Skeletal muscle tissue (tissue), 4 donors: ENCODE measurements around the gene GCGR. TPM values are rescaled to one million over a fixed set of nuclear protein-coding genes. Genes with fewer than 3 reads are reported as not detected.

ENCODE experiments used
- H3K27ac ChIP-seq: one replicate; pipeline ENCODE4 v1.7.0; 2013; ENCODE audit warnings: mild to moderate bottlenecking, low read depth, low read length, inconsistent platforms
- H3K27me3 ChIP-seq, 3 donors: one replicate each; pipeline ENCODE4 v1.7.0; 2013; ENCODE audit warnings: low read length in 3 of 3; ENCODE audit not compliant: control insufficient read depth in 3 of 3, insufficient read depth in 3 of 3
- H3K36me3 ChIP-seq, 3 donors: one replicate each; pipeline ENCODE4 v1.7.0; 2013; ENCODE audit warnings: low read length in 3 of 3; ENCODE audit not compliant: control insufficient read depth in 3 of 3, insufficient read depth in 3 of 3
- H3K4me1 ChIP-seq, 3 donors: one replicate each; pipeline ENCODE4 v1.7.0; 2013; ENCODE audit warnings: low read length in 3 of 3, mild to moderate bottlenecking in 3 of 3; ENCODE audit not compliant: control insufficient read depth in 3 of 3, insufficient read depth in 3 of 3
- H3K4me3 ChIP-seq, 3 donors: one replicate each; pipeline ENCODE4 v1.7.0; 2013; ENCODE audit warnings: low read length in 3 of 3
- H3K9ac ChIP-seq, 3 donors: one replicate each; pipeline ENCODE4 v1.7.0; 2013; ENCODE audit warnings: low read length in 3 of 3, mild to moderate bottlenecking in 3 of 3, moderate library complexity in 2 of 3, low read depth in 1 of 3
- H3K9me3 ChIP-seq, 3 donors: one replicate each; pipeline ENCODE4 v1.7.0; 2013; ENCODE audit warnings: low read length in 3 of 3; ENCODE audit not compliant: control insufficient read depth in 3 of 3
- total RNA-seq: library from RNA; depleted of rRNA; stranded (reverse); fragments of >200 nt; gene quantifications from one replicate; pipeline ENCODE4 v1.2.3, GENCODE V29; 2014
- donor health status: Osteomylitis.

The GCGR gene
- not detected for total RNA-seq

GRCh38 chr17:81803728-81804558 is at the start of gene GCGR:
GCGR (plus strand) TSS chr17:81804150; CDS start chr17:81809019, 4,869 bp downstream.
- Histone ChIP-seq H3K9ac (peak within 1 kb of the TSS in 1 of 3 donors; percentile 54), H3K4me1 (peaks cover 0 to 5% (median 5%) of the 10 kb centered on the region in 3 donors), H3K27ac (no peak within 1 kb of the TSS), H3K27me3 (peaks cover 63 to 75% (median 68%) of the 10 kb centered on the region in 3 donors), H3K36me3 (no peaks in the 10 kb centered on the region), H3K9me3 (no peaks in the 10 kb centered on the region), H3K4me3 (no peak within 1 kb of the TSS)

- H3K9ac ChIP-seq: no peak overlapping the region
- no peak overlapping the region for H3K4me3 ChIP-seq
- no peaks in the 10 kb centered on the region for H3K4me1 ChIP-seq
- peaks cover 24 to 27% (median 26%) of the 10 kb centered on the region in 3 donors for H3K27me3 ChIP-seq
- H3K9me3 ChIP-seq: no peaks in the 10 kb centered on the region
- no peaks in the 10 kb centered on the region for H3K36me3 ChIP-seq
- H3K27ac ChIP-seq: no peak overlapping the region
Observed at GRCh38 chr17:81792675-81793615, 11.0 kb upstream of the GCGR start.

- Histone ChIP-seq H3K36me3 (no peaks in the 10 kb centered on the region), H3K27me3 (peaks cover 24 to 27% (median 26%) of the 10 kb centered on the region in 3 donors), H3K4me3 (no peak overlapping the region), H3K9ac (peak overlapping the region in 1 of 3 donors; percentile 7), H3K4me1 (no peaks in the 10 kb centered on the region), H3K27ac (no peak overlapping the region), H3K9me3 (no peaks in the 10 kb centered on the region)
Observed at GRCh38 chr17:81794074-81794476, 9.9 kb upstream of the GCGR start.

GRCh38 chr17:81794509-81794908 is 9.4 kb upstream of the GCGR start:
- Histone ChIP-seq H3K27me3 (peaks cover 24 to 27% (median 26%) of the 10 kb centered on the region in 3 donors), H3K9me3 (no peaks in the 10 kb centered on the region), H3K9ac (no peak overlapping the region), H3K27ac (no peak overlapping the region), H3K4me3 (no peak overlapping the region), H3K36me3 (no peaks in the 10 kb centered on the region), H3K4me1 (no peaks in the 10 kb centered on the region)

GRCh38 chr17:81801327-81801726 is 2.6 kb upstream of the GCGR start:
- no peaks in the 10 kb centered on the region for H3K36me3 ChIP-seq
- no peaks in the 10 kb centered on the region for H3K9me3 ChIP-seq
- H3K9ac ChIP-seq: no peak overlapping the region
- peaks cover 47 to 52% (median 48%) of the 10 kb centered on the region in 3 donors for H3K27me3 ChIP-seq
- H3K27ac ChIP-seq: no peak overlapping the region
- peaks cover 0 to 5% (median 5%) of the 10 kb centered on the region in 3 donors for H3K4me1 ChIP-seq
- no peak overlapping the region for H3K4me3 ChIP-seq

- Histone ChIP-seq H3K27me3 (peaks cover 55 to 60% (median 56%) of the 10 kb centered on the region in 3 donors), H3K4me1 (peaks cover 0 to 5% (median 5%) of the 10 kb centered on the region in 3 donors)
Observed at GRCh38 chr17:81802048-81802758, 1.7 kb upstream of the GCGR start.

GRCh38 chr17:81802856-81803643 is 900 bp upstream of the GCGR start:
- Histone ChIP-seq H3K27me3 (peaks cover 60 to 68% (median 64%) of the 10 kb centered on the region in 3 donors), H3K4me3 (no peak overlapping the region), H3K36me3 (no peaks in the 10 kb centered on the region)

More at GRCh38 chr17:81802048-81802758, 1.7 kb upstream of the GCGR start:
- Histone ChIP-seq H3K27ac (no peak overlapping the region), H3K4me3 (no peak overlapping the region), H3K9ac (no peak overlapping the region), H3K36me3 (no peaks in the 10 kb centered on the region), H3K9me3 (no peaks in the 10 kb centered on the region)

GRCh38 chr17:81804559-81805399 is 829 bp downstream of the GCGR start:
- Histone ChIP-seq H3K9me3 (no peaks in the 10 kb centered on the region), H3K27me3 (peaks cover 72 to 83% (median 76%) of the 10 kb centered on the region in 3 donors), H3K4me3 (no peak overlapping the region)

More at GRCh38 chr17:81802856-81803643, 900 bp upstream of the GCGR start:
- H3K9me3 ChIP-seq: no peaks in the 10 kb centered on the region
- no peak overlapping the region for H3K27ac ChIP-seq
- H3K9ac ChIP-seq: no peak overlapping the region
- H3K4me1 ChIP-seq: peaks cover 0 to 5% (median 5%) of the 10 kb centered on the region in 3 donors

More at GRCh38 chr17:81804559-81805399, 829 bp downstream of the GCGR start:
- H3K36me3 ChIP-seq: no peaks in the 10 kb centered on the region
- H3K4me1 ChIP-seq: peaks cover 0 to 5% (median 5%) of the 10 kb centered on the region in 3 donors
- peak overlapping the region in 1 of 3 donors; percentile 54 for H3K9ac ChIP-seq
- H3K27ac ChIP-seq: no peak overlapping the region
